ENCODE data around the gene ZNF670. TPM values are rescaled to one million over a fixed set of nuclear protein-coding genes. Genes with fewer than 3 reads are reported as not detected.

ZNF670 gene
- total and polyA plus RNA-seq, 2 donors (not counting 1 experiment from before 2014, with no cell fraction given), result 2.3 to 3.0 TPM

DNA sequence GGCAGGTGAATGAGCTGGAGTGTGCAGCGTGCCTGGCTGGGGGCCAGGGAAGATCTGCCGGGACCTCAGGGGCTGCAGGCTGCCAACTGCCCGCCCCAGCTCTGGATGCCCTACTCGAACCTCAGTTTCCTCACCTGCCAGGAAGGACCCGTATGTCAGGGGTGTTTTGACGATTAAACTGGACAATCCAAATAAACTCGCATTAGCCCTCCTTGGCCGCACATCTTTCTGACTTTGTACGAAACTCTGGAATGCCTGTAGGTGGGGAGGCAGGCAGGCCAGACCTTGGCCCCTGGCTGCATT is 33.8 kb upstream of the ZNF670 start:
- Histone ChIP-seq H3K4me1 (ENCODE audit: control insufficient read depth, extremely low read depth, insufficient read depth, low read length) (no peaks in the 10 kb centered on the region), H4K20me1 (ENCODE audit: control insufficient read depth, extremely low read depth, insufficient read depth, low read length) (no peaks in the 10 kb centered on the region), H3K9me3 (ENCODE audit: control insufficient read depth, insufficient read depth, low read depth, low read length) (no peaks in the 10 kb centered on the region), H3K27ac (ENCODE audit: insufficient read depth, low read length) (no peak overlapping the region), H3K9ac (ENCODE audit: insufficient read depth, low read length) (no peak overlapping the region), H3K36me3 (ENCODE audit: control insufficient read depth, insufficient read depth, low read length) (no peaks in the 10 kb centered on the region), H3K4me2 (ENCODE audit: extremely low read depth, insufficient read depth, low read length) (no peak overlapping the region), H3K4me3 (replicated peaks in 1 of 4; ENCODE audit: control extremely low read depth in 1 of 4, insufficient read depth in 1 of 4, low read depth in 3 of 4, low read length in 4 of 4) (peak overlapping the region in 1 of 4 experiments; percentile 72), H3K79me2 (ENCODE audit: control insufficient read depth, insufficient read depth, low read length) (no peaks in the 10 kb centered on the region), H3K27me3 (ENCODE audit: control insufficient read depth, insufficient read depth, low read length) (no peaks in the 10 kb centered on the region), H2AFZ (ENCODE audit: low read length) (no peak overlapping the region)
- no peak for TF ChIP-seq EZH2 (IDR thresholded peaks at IDR 0.05; ENCODE audit: low read length, missing control alignments)
- TF ChIP-seq, protein P1, sequence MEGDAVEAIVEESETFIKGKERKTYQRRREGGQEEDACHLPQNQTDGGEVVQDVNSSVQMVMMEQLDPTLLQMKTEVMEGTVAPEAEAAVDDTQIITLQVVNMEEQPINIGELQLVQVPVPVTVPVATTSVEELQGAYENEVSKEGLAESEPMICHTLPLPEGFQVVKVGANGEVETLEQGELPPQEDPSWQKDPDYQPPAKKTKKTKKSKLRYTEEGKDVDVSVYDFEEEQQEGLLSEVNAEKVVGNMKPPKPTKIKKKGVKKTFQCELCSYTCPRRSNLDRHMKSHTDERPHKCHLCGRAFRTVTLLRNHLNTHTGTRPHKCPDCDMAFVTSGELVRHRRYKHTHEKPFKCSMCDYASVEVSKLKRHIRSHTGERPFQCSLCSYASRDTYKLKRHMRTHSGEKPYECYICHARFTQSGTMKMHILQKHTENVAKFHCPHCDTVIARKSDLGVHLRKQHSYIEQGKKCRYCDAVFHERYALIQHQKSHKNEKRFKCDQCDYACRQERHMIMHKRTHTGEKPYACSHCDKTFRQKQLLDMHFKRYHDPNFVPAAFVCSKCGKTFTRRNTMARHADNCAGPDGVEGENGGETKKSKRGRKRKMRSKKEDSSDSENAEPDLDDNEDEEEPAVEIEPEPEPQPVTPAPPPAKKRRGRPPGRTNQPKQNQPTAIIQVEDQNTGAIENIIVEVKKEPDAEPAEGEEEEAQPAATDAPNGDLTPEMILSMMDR (conservative IDR thresholded peaks at IDR 0.05 in 1 of 2, IDR thresholded peaks at IDR 0.05 in 1 of 2; ENCODE audit: low read depth in 1 of 2, low read length in 2 of 2), result no peak
- DNase-seq (ENCODE audit: low read depth in 2 of 2), result no peak

DNA sequence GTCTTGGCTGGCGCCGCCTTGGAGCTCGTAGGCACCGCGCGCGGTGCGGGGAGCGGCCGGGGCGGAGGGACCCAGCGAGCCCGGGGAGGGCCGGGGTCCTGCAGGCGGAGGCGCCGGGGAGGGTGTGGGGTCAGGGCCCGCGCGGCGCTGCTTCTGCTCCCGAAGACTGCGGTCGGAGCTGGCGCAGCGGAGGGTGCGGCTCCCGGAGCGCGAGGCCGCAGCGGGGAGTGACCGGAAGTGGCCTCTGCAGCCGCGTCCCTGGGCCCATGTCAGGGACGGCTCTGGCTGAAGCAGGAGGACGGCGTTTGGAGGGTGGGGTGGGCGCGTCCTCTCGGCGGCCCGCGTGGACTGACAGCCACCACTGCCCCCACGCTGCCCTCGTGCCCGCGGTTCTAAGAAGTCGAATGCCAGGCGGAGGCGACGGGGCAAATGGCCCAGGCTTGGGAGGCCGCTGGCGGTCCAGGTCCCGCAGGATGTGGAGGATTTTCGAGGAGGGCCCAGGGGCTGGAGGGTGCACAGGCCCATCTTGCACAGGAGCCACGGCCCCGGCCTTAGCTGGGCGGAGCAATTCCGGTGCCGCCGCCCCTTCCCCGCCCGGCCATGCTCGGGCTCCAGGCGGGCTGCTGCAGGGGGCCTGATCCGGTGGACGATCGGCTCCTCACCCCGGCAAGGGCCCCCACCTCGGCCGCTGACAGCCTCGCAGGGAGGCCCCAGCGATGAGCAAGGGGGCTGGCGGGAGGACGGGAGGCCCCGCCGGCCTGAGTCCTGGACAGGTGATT is 33.3 kb upstream of the ZNF670 start:
- Histone ChIP-seq H3K4me3 (replicated peaks in 1 of 4; ENCODE audit: control extremely low read depth in 1 of 4, insufficient read depth in 1 of 4, low read depth in 3 of 4, low read length in 4 of 4) (peak overlapping the region; percentile 23 to 72 (median 64)), H3K4me1 (ENCODE audit: control insufficient read depth, extremely low read depth, insufficient read depth, low read length) (no peaks in the 10 kb centered on the region), H3K79me2 (ENCODE audit: control insufficient read depth, insufficient read depth, low read length) (no peaks in the 10 kb centered on the region), H3K27me3 (ENCODE audit: control insufficient read depth, insufficient read depth, low read length) (no peaks in the 10 kb centered on the region), H4K20me1 (ENCODE audit: control insufficient read depth, extremely low read depth, insufficient read depth, low read length) (no peaks in the 10 kb centered on the region), H3K36me3 (ENCODE audit: control insufficient read depth, insufficient read depth, low read length) (no peaks in the 10 kb centered on the region), H2AFZ (ENCODE audit: low read length) (peak overlapping the region; percentile 27), H3K4me2 (ENCODE audit: extremely low read depth, insufficient read depth, low read length) (peak overlapping the region; percentile 59), H3K27ac (ENCODE audit: insufficient read depth, low read length) (peak overlapping the region; percentile 22), H3K9ac (ENCODE audit: insufficient read depth, low read length) (peak overlapping the region; percentile 52), H3K9me3 (ENCODE audit: control insufficient read depth, insufficient read depth, low read depth, low read length) (no peaks in the 10 kb centered on the region)
- TF ChIP-seq, protein P1 (conservative IDR thresholded peaks at IDR 0.05 in 1 of 2, IDR thresholded peaks at IDR 0.05 in 1 of 2; ENCODE audit: low read depth in 1 of 2, low read length in 2 of 2), result no peak
- no peak for TF ChIP-seq EZH2 (IDR thresholded peaks at IDR 0.05; ENCODE audit: low read length, missing control alignments)
- peak; percentile 63 to 66 for DNase-seq (ENCODE audit: low read depth in 2 of 2)

DNA sequence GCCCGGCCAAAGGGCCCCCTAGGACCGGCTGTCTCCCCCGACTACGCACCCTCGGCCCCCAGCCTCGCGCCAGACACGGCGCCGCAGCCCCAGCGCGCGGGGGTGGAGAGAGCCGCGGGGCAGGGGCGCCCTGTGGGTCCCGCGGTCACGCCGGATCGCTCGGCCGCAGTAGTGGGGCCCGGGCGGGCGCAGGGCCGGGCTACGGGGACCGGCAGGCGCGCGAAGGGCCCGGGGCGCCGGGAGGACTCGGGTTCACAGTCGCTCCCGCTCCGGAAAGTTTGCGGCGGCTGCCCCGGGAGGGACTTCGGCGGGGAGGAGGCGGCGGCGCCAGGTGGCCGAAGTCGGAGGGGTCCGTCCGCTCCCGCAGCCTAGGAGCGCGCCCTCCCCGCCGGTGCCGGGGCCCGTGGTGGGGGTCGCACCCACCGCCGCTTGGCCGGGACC is 32.7 kb upstream of the ZNF670 start:
- Histone ChIP-seq H3K36me3 (ENCODE audit: control insufficient read depth, insufficient read depth, low read length) (no peaks in the 10 kb centered on the region), H3K27ac (ENCODE audit: insufficient read depth, low read length) (peak overlapping the region; percentile 22), H3K9ac (ENCODE audit: insufficient read depth, low read length) (peak overlapping the region; percentile 52), H2AFZ (ENCODE audit: low read length) (peak overlapping the region; percentile 62), H3K4me3 (replicated peaks in 1 of 4; ENCODE audit: control extremely low read depth in 1 of 4, insufficient read depth in 1 of 4, low read depth in 3 of 4, low read length in 4 of 4) (peak overlapping the region; percentile 60 to 72 (median 68)), H3K4me1 (ENCODE audit: control insufficient read depth, extremely low read depth, insufficient read depth, low read length) (no peaks in the 10 kb centered on the region), H3K27me3 (ENCODE audit: control insufficient read depth, insufficient read depth, low read length) (no peaks in the 10 kb centered on the region), H3K4me2 (ENCODE audit: extremely low read depth, insufficient read depth, low read length) (peak overlapping the region; percentile 78), H4K20me1 (ENCODE audit: control insufficient read depth, extremely low read depth, insufficient read depth, low read length) (no peaks in the 10 kb centered on the region), H3K79me2 (ENCODE audit: control insufficient read depth, insufficient read depth, low read length) (no peaks in the 10 kb centered on the region), H3K9me3 (ENCODE audit: control insufficient read depth, insufficient read depth, low read depth, low read length) (no peaks in the 10 kb centered on the region)
- DNase-seq (ENCODE audit: low read depth in 2 of 2), result no peak
- TF ChIP-seq, protein P1 (conservative IDR thresholded peaks at IDR 0.05 in 1 of 2, IDR thresholded peaks at IDR 0.05 in 1 of 2; ENCODE audit: low read depth in 1 of 2, low read length in 2 of 2), result no peak
- TF ChIP-seq EZH2 (IDR thresholded peaks at IDR 0.05; ENCODE audit: low read length, missing control alignments), result no peak

All from fibroblast of lung (primary cell).